ENCODE measurements around the gene GLO1. TPM values are rescaled to one million over a fixed set of nuclear protein-coding genes. Genes with fewer than 3 reads are reported as not detected.

The GLO1 gene
- total RNA-seq, 1 experiment from 2014 or later, result 240 TPM

DNA sequence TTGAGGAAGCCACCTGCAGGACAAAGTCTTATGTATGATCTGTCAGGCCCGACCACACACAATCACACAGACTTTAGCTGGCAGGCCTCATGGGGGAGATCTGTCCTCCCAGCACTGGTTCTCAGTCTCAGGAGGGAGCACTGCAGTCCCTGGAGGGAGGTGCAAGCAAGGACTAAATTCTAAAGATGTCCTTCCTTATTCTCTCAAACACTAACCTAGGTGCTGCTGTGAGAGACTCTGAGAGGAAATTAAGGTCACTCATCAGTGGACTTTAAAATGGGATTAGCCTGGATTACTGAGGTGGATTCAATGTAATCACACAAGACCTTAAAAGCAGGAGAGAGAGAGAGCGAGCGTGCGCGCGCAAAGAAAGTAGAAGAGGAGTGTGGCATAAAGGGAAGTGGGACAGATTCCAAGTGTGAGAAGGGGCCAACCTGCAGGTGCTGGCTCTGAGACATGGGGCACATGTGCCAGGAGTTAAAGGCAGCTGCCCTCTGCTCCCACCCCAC lies 14.3 kb downstream of the GLO1 start:
- Histone ChIP-seq H3K4me3 (ENCODE audit: insufficient read depth, low read depth, low read length) (no peak overlapping the region), H3K36me3 (replicated peaks; ENCODE audit: control insufficient read depth, insufficient read depth, low read length) (peaks cover 3% of the 10 kb centered on the region), H3K27me3 (ENCODE audit: control insufficient read depth, insufficient read depth, low read length) (no peaks in the 10 kb centered on the region)
- peak; percentile 56 for DNase-seq

DNA sequence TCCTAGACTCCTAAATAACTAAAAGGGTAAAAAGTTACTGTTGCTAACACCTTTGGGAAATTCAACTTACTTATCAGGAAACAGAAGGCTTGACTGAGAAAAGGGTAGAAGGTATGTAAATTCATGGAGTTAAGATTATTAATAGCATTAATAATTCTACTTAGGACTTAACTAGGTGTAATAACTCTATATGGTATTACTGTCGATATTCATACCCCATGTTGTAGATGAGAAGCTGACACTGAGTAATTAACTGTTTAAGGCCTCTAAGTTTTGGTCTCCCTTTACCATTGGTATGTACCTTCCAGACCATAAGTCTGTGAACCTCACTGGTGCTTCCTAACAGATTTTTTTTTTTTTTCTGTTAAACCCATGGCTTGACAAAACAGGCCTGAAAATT lies 15.4 kb downstream of the GLO1 start:
- Histone ChIP-seq H3K4me3 (ENCODE audit: insufficient read depth, low read depth, low read length) (no peak overlapping the region), H3K36me3 (replicated peaks; ENCODE audit: control insufficient read depth, insufficient read depth, low read length) (peaks cover 10% of the 10 kb centered on the region), H3K27me3 (ENCODE audit: control insufficient read depth, insufficient read depth, low read length) (no peaks in the 10 kb centered on the region)
- DNase-seq, result no peak

DNA sequence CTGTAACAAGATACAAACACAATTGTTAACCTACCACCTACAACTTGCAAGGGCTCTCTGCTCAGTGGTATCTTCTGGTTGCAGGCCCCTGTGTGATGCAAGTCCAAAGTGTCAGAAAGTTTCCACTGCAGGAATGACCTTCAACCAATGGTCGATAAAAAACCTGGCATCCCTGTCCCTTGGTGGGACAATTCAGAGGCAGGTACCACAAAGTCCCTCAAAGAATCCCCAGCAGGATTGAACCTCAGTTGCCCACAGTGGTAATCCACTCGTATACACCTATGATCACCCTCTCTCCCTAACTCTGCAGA lies 15.9 kb downstream of the GLO1 start:
- DNase-seq, result no peak
- no peaks in the 10 kb centered on the region for H3K27me3 ChIP-seq (ENCODE audit: control insufficient read depth, insufficient read depth, low read length)
- H3K36me3 ChIP-seq (replicated peaks; ENCODE audit: control insufficient read depth, insufficient read depth, low read length), result peaks cover 10% of the 10 kb centered on the region
- no peak overlapping the region for H3K4me3 ChIP-seq (ENCODE audit: insufficient read depth, low read depth, low read length)

- no peaks in the 10 kb centered on the region for H3K27me3 ChIP-seq (ENCODE audit: control insufficient read depth, insufficient read depth, low read length)
These were observed 16.5 kb downstream of the GLO1 start for GRCh38 chr6:38686270-38687042.

GRCh38 chr6:38684904-38685303 lies 18.0 kb downstream of the GLO1 start:
- H3K4me3 ChIP-seq (ENCODE audit: insufficient read depth, low read depth, low read length), result no peak overlapping the region
- H3K27me3 ChIP-seq (ENCODE audit: control insufficient read depth, insufficient read depth, low read length), result no peaks in the 10 kb centered on the region
- peaks cover 14% of the 10 kb centered on the region for H3K36me3 ChIP-seq (replicated peaks; ENCODE audit: control insufficient read depth, insufficient read depth, low read length)
- no peak for DNase-seq

More at GRCh38 chr6:38686270-38687042, 16.5 kb downstream of the GLO1 start:
- DNase-seq, result no peak
- peaks cover 14% of the 10 kb centered on the region for H3K36me3 ChIP-seq (replicated peaks; ENCODE audit: control insufficient read depth, insufficient read depth, low read length)
- no peak overlapping the region for H3K4me3 ChIP-seq (ENCODE audit: insufficient read depth, low read depth, low read length)

- Histone ChIP-seq H3K36me3 (replicated peaks; ENCODE audit: control insufficient read depth, insufficient read depth, low read length) (peaks cover 16% of the 10 kb centered on the region), H3K4me3 (ENCODE audit: insufficient read depth, low read depth, low read length) (no peak overlapping the region), H3K27me3 (ENCODE audit: control insufficient read depth, insufficient read depth, low read length) (no peaks in the 10 kb centered on the region)
- DNase-seq, result no peak
These were observed 18.7 kb downstream of the GLO1 start for GRCh38 chr6:38684237-38684636.

DNA sequence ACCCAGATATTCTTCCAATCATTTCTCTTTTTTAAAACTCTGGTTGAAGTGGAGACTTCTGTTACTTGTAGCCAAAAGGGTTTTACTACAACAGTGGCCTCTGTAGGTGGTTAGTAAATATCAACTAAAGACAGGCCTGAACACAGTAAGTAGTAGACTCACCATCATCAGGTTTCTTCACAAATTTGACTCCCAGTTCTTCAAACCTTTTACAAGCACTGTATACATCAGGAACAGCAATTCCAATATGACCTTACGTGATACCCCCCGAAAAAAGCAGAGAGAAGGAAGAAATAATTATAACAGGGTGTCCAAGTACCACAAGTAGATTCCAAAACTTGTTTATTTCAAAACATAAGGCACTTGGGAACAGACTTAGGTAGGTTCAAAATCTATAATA lies 21.1 kb downstream of the GLO1 start:
- DNase-seq, result no peak
- Histone ChIP-seq H3K4me3 (ENCODE audit: insufficient read depth, low read depth, low read length) (no peak overlapping the region), H3K36me3 (replicated peaks; ENCODE audit: control insufficient read depth, insufficient read depth, low read length) (peaks cover 23% of the 10 kb centered on the region)

DNA sequence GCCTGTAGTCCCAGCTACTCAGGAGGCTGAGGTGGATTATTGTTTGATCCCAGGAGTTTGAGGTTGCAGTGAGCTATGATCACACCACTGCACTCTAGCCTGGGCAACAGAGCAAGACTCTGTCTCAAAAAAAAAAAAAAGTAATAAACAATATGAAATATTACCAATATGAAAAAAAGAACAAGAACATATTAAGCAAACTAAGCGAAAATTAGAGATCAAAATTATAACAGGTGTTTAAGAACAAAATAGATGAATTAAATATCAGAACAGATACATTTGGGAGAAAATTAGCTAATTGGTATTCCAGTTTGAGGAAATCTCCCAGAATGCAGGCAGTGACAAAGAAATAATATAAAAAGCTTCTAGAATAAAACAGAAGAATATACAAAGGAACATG lies 23.3 kb downstream of the GLO1 start:
- no peak for DNase-seq
- H3K4me3 ChIP-seq (ENCODE audit: insufficient read depth, low read depth, low read length), result no peak overlapping the region
- H3K36me3 ChIP-seq (replicated peaks; ENCODE audit: control insufficient read depth, insufficient read depth, low read length), result peaks cover 27% of the 10 kb centered on the region
- H3K27me3 ChIP-seq (ENCODE audit: control insufficient read depth, insufficient read depth, low read length), result no peaks in the 10 kb centered on the region

More for the DNA sequence above, 21.1 kb downstream of the GLO1 start:
- H3K27me3 ChIP-seq (ENCODE audit: control insufficient read depth, insufficient read depth, low read length), result no peaks in the 10 kb centered on the region

DNA sequence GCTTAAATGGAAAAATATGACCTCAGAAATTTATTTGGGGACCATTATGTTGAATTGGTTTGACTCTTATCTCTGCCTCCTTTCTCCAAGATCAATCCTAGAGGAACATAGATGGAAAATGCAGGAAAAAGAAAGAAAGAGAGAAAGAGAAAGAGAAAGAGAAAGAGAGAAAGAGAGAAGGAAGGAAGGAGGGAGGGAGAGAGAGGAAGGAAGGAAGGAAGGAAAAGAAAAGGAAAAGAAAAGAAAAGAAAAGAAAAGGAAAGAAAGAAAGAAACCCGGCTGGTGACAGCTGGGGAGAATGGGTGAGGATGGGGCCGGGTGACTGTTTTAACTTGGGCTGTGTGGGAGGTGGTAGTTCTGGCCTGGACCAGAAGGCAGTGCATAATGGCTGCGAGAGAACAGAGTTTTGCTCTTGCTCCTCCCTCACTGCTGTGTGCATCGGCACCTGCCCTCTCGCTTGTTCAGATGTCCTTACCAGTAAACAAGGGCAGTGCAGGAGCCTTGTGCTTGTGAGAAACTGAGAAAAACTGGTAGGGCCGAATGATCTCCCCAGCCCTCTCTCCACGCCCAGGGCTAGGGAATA lies 24.7 kb downstream of the GLO1 start:
- peaks cover 26% of the 10 kb centered on the region for H3K36me3 ChIP-seq (replicated peaks; ENCODE audit: control insufficient read depth, insufficient read depth, low read length)
- H3K4me3 ChIP-seq (ENCODE audit: insufficient read depth, low read depth, low read length), result no peak overlapping the region
- no peak for DNase-seq
- no peaks in the 10 kb centered on the region for H3K27me3 ChIP-seq (ENCODE audit: control insufficient read depth, insufficient read depth, low read length)

DNA sequence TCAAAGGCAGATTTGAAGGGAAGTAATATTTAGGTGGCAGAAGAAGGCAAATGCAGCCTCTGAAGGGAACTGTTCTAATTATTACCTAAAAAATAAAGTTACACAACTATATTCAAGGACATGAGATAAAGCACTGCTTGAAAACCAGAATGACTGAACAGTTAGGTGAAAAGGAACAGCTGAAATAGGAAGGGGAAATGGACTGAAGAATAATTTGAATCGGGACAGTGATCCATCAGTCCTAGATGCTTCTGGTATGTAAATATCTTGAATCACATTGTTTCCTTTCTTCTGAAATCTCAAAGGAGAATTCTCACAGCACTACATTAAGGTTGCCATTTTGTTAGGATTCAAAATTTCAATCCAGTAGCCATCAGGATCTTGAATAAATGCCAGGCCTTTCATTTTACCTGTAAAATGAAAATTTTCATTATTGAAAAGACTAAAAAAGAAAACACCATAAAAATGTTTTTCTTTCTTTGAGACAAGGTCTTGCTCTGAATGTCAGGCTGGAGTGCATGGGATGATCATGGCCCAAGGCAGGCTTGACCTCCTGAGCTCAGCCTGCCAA lies 25.9 kb downstream of the GLO1 start:
- no peak for DNase-seq
- Histone ChIP-seq H3K4me3 (ENCODE audit: insufficient read depth, low read depth, low read length) (no peak overlapping the region), H3K27me3 (ENCODE audit: control insufficient read depth, insufficient read depth, low read length) (no peaks in the 10 kb centered on the region), H3K36me3 (replicated peaks; ENCODE audit: control insufficient read depth, insufficient read depth, low read length) (peaks cover 20% of the 10 kb centered on the region)

DNA sequence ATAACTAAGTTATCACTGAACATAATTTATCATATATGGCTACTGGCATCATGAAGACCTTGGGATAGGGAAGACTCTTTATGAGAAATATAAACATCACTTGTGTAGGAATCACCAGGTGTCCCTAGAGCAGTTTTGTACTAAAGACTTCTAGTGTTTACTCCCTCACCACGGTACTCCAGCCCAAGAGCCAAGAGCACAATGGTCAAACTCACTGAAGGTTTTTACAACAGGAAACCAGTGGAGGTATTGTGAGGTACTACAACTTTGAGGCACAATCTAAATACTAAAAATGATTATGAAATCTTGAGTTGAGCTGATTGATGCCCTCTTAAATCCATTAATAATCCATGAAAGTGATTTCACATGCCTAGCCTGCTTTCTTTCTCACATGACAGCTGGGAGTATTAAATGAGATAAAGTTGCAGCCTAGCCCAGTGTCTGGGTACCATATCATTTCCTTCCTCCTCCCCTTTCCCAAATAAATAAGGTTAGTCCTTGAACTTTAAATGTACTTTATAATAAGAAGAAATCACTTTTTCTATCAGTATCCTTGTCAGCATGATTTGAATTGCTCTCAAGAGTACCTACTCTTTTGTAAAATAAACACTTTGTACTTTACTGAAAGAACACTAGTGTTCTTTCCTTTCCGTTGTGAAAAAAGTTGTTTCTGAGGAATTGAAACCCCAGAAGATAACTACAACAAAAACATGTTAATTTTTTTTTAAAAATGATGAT lies 26.5 kb downstream of the GLO1 start:
- no peak overlapping the region for H3K4me3 ChIP-seq (ENCODE audit: insufficient read depth, low read depth, low read length)
- no peak for DNase-seq
- H3K36me3 ChIP-seq (replicated peaks; ENCODE audit: control insufficient read depth, insufficient read depth, low read length), result peaks cover 16% of the 10 kb centered on the region
- no peaks in the 10 kb centered on the region for H3K27me3 ChIP-seq (ENCODE audit: control insufficient read depth, insufficient read depth, low read length)

DNA sequence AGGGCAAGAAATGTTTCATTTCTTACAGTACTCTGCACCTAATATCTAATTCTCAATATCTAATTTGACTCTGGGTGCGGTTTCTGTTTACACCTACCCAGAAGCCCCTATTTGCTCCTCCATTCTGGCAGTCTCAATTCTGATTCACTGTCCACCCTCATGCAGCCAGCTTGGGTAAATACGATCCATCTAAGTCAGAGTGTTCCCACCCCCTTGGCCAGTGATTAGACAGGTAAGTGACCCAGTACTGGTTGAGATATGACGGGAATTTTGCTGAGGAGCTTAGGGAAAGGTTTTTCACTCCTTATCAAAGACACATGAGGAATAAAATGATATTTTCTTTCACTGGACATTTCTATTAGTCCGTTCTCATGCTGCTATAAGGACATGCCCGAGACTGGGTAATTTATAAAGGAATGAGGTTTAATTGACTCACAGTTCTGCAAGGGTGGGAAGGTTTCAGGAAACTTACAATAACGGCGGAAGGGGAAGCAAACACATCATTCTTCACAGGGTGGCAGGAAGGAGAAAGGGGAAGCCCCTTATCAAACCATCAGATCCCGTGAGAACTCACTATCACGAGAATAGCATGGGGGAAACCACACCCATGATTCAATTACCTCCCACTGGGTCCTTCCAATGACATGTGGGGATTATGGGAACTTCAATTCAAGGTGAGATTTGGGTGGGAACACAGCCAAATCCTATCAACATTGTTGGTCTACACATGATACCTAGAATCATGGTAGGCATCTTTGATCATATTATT lies 29.4 kb downstream of the GLO1 start:
- Histone ChIP-seq H3K36me3 (replicated peaks; ENCODE audit: control insufficient read depth, insufficient read depth, low read length) (peaks cover 13% of the 10 kb centered on the region), H3K27me3 (ENCODE audit: control insufficient read depth, insufficient read depth, low read length) (no peaks in the 10 kb centered on the region), H3K4me3 (ENCODE audit: insufficient read depth, low read depth, low read length) (no peak overlapping the region)
- no peak for DNase-seq

DNA sequence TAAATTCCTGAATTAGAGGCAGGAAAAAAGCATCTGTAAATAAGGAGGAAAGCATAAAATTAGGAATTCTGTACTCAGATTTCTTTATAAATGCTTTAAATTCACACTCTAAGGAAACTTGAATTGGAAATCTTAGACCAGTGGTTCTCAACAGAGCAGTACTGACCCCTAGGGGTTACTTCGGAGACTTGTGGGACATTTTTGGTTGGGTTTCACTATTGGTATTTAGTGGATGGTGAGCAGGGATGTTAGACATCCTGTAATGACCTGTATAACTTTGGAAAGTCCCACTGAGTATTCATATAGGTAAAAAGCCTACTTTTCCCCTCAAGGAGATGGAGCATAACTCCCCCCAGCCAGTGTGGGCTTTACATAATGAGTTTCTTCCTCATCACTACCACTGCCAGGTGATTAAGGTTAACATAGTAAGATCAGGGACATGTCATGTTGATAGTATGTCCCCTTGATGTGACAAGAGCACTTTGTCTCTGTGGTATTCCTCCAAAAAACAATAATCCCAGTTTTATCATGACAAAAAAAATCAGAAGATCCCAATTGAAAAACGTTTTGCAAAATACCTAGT lies 31.0 kb downstream of the GLO1 start:
- Histone ChIP-seq H3K27me3 (ENCODE audit: control insufficient read depth, insufficient read depth, low read length) (no peaks in the 10 kb centered on the region), H3K4me3 (ENCODE audit: insufficient read depth, low read depth, low read length) (no peak overlapping the region), H3K36me3 (replicated peaks; ENCODE audit: control insufficient read depth, insufficient read depth, low read length) (peaks cover 6% of the 10 kb centered on the region)
- DNase-seq, result peak; percentile 72
